ENCODE measurements around the gene MED12L. TPM values are rescaled to one million over a fixed set of nuclear protein-coding genes. Genes with fewer than 3 reads are reported as not detected.

MED12L gene
- total RNA-seq, 6 experiments from 2014 or later: 0.05 to 0.64 (median 0.13) TPM; not detected in 1

- no peak for TF ChIP-seq CTCF (IDR thresholded peaks at IDR 0.05)
- Mint-ChIP-seq H3K9me3 (no peaks in the 10 kb centered on the region), H3K4me3 (no peak overlapping the region), H3K27ac (no peak overlapping the region), H3K27me3 (ENCODE audit: insufficient read depth) (peaks cover 12% of the 10 kb centered on the region), H3K36me3 (ENCODE audit: low read depth) (no peaks in the 10 kb centered on the region), H3K4me1 (ENCODE audit: low read depth) (peaks cover 6% of the 10 kb centered on the region; the same call in 1 of the 2 replicates)
- no peak for DNase-seq
These were observed 373.9 kb downstream of the MED12L start for GRCh38 chr3:151459358-151459757.

- Mint-ChIP-seq H3K9me3 (no peaks in the 10 kb centered on the region), H3K27me3 (ENCODE audit: insufficient read depth) (peaks cover 12% of the 10 kb centered on the region), H3K27ac (no peak overlapping the region), H3K36me3 (ENCODE audit: low read depth) (no peaks in the 10 kb centered on the region), H3K4me3 (peak overlapping the region; percentile 57), H3K4me1 (ENCODE audit: low read depth) (peaks cover 6% of the 10 kb centered on the region; the same call in 1 of the 2 replicates)
- no peak for TF ChIP-seq CTCF (IDR thresholded peaks at IDR 0.05)
- DNase-seq: no peak
These were observed 374.8 kb downstream of the MED12L start for GRCh38 chr3:151460228-151460627.

GRCh38 chr3:151460774-151461450 lies 375.4 kb downstream of the MED12L start, which contains the start of gene IGSF10:
IGSF10 (minus strand) TSS chr3:151461061; CDS start chr3:151458709, 2,352 bp downstream.
- peaks cover 6% of the 10 kb centered on the region; the same call in 1 of the 2 replicates for H3K4me1 Mint-ChIP-seq (ENCODE audit: low read depth)
- no peak for DNase-seq
- H3K36me3 Mint-ChIP-seq (ENCODE audit: low read depth): no peaks in the 10 kb centered on the region
- H3K4me3 Mint-ChIP-seq: peak within 1 kb of the TSS; percentile 57
- no peaks in the 10 kb centered on the region for H3K9me3 Mint-ChIP-seq
- peaks cover 12% of the 10 kb centered on the region for H3K27me3 Mint-ChIP-seq (ENCODE audit: insufficient read depth)
- no peak for TF ChIP-seq CTCF (IDR thresholded peaks at IDR 0.05)
- H3K27ac Mint-ChIP-seq: no peak within 1 kb of the TSS

- Mint-ChIP-seq H3K27ac (no peak overlapping the region), H3K36me3 (ENCODE audit: low read depth) (no peaks in the 10 kb centered on the region), H3K9me3 (no peaks in the 10 kb centered on the region), H3K4me3 (no peak overlapping the region), H3K4me1 (ENCODE audit: low read depth) (peaks cover 6% of the 10 kb centered on the region; the same call in 1 of the 2 replicates), H3K27me3 (ENCODE audit: insufficient read depth) (peaks cover 12% of the 10 kb centered on the region)
- TF ChIP-seq CTCF (IDR thresholded peaks at IDR 0.05): no peak
- no peak for DNase-seq
These were observed 376.9 kb downstream of the MED12L start for GRCh38 chr3:151462278-151462780.

GRCh38 chr3:151462991-151463390 lies 377.5 kb downstream of the MED12L start:
- Mint-ChIP-seq H3K36me3 (ENCODE audit: low read depth) (no peaks in the 10 kb centered on the region), H3K27me3 (ENCODE audit: insufficient read depth) (peaks cover 12% of the 10 kb centered on the region), H3K9me3 (no peaks in the 10 kb centered on the region), H3K4me3 (no peak overlapping the region), H3K27ac (no peak overlapping the region), H3K4me1 (ENCODE audit: low read depth) (peaks cover 6% of the 10 kb centered on the region; the same call in 1 of the 2 replicates)
- TF ChIP-seq CTCF (IDR thresholded peaks at IDR 0.05): no peak
- no peak for DNase-seq
